ENCODE measurements around the gene NEMP2. TPM values are rescaled to one million over a fixed set of nuclear protein-coding genes. Genes with fewer than 3 reads are reported as not detected.

NEMP2 gene
- total and polyA plus RNA-seq, 2 of the 4 experiments (the other 2 are of a cell fraction), result 1.1 to 1.3 TPM

GRCh38 chr2:190553254-190553653 is 18.7 kb upstream of the NEMP2 start:
- Histone ChIP-seq H3K4me1 (ENCODE audit: control insufficient read depth, insufficient read depth, low read length) (peaks cover 2% of the 10 kb centered on the region; the same call in 1 of the 2 replicates), H2AK5ac (ENCODE audit: low read depth, low read length) (no peak overlapping the region), H3K4ac (ENCODE audit: low read depth, low read length) (no peak overlapping the region), H3K4me2 (ENCODE audit: low read depth, low read length) (no peak overlapping the region), H2AK9ac (replicated peaks; ENCODE audit: low read depth, low read length, poor library complexity) (no peak overlapping the region), H3K9ac (ENCODE audit: low read depth, low read length) (no peak overlapping the region), H2BK20ac (ENCODE audit: low read depth, low read length) (no peak overlapping the region), H3K36me3 (ENCODE audit: control insufficient read depth, insufficient read depth, low read length) (no peaks in the 10 kb centered on the region), H3K9me3 (ENCODE audit: control insufficient read depth, insufficient read depth, low read length) (no peaks in the 10 kb centered on the region), H3K27ac (ENCODE audit: insufficient read depth, low read length) (no peak overlapping the region), H2BK5ac (ENCODE audit: low read depth, low read length, poor library complexity, severe bottlenecking) (no peak overlapping the region), H3K56ac (ENCODE audit: extremely low read depth, insufficient read depth, low read length) (no peak overlapping the region), H3K9me1 (ENCODE audit: insufficient read depth, low read length) (no peaks in the 10 kb centered on the region), H3K4me3 (ENCODE audit: insufficient read depth, low read depth, low read length) (no peak overlapping the region), H2BK120ac (ENCODE audit: low read depth, low read length) (no peak overlapping the region), H4K20me1 (ENCODE audit: insufficient read depth, low read length) (no peaks in the 10 kb centered on the region), H3K14ac (replicated peaks; ENCODE audit: low read depth, low read length) (no peak overlapping the region), H2BK15ac (ENCODE audit: low read depth, low read length) (no peak overlapping the region), H3K18ac (ENCODE audit: low read depth, low read length) (no peak overlapping the region), H3K23ac (ENCODE audit: low read depth, low read length) (no peak overlapping the region), H2AFZ (replicated peaks; ENCODE audit: low read length, poor library complexity) (no peak overlapping the region), H4K91ac (ENCODE audit: insufficient read depth, low read depth, low read length) (no peak overlapping the region), H3K79me1 (ENCODE audit: low read depth in 1 of 2, low read length in 2 of 2) (no peaks in the 10 kb centered on the region), H4K5ac (ENCODE audit: low read depth, low read length) (no peak overlapping the region), H4K8ac (ENCODE audit: low read depth in 2 of 2, low read length in 2 of 2) (no peak overlapping the region), H3K27me3 (ENCODE audit: control insufficient read depth, insufficient read depth, low read length) (no peaks in the 10 kb centered on the region)
- no TSS peak for BruUV-seq (replicated peaks)
- in situ Hi-C loops (cut with MboI; ENCODE audit: low sequenced_read_pairs) (no loop called here), dilution Hi-C loops (cut with HindIII; ENCODE audit: low sequenced_read_pairs, unreplicated experiment) (no loop called here), intact Hi-C loops (cut with micrococcal nuclease) (no loop called here)
- WGBS, 2 experiments (ENCODE audit: extremely low coverage in 2 of 2, insufficient read length in 1 of 2), result no CpG with 5 or more reads among the region's 1 CpG
- CTCF ChIA-PET, result no interaction called here
- POLR2A ChIA-PET (ENCODE audit: unreplicated experiment), result no interaction called here
- no peak for ATAC-seq (ENCODE audit: low read depth)
- DNase-seq, result no peak
- TF ChIP-seq MAFK (IDR thresholded peaks at IDR 0.05; ENCODE audit: low read depth, low read length) (peak; percentile 29; the same call in 1 of the 2 replicates), CTCF (conservative IDR thresholded peaks at IDR 0.05; ENCODE audit: low read depth, low read length) (no peak)
